Measurements from ENCODE around the gene FBXO17.

DNA sequence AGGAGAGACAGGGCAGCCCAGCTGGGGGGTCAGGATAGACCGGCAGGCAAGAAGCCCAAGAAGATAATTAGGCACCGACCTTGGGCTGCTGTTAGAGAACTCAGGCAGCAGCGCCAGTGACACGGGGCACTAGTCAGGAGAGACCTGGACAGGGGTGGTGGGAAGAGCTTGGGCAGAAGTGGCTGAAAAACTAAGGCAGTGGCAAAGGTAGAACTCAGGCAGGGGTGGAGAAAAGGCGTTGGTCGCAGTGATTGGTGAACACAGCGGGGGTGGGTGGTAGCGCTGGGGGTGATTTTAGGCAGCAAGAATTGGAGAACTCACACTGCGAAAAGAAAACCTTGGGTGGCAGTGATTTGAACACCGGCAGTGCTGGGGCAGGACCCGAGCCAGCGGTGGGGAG, 67.9 kb downstream of the FBXO17 start:
- TF ChIP-seq, protein P1, sequence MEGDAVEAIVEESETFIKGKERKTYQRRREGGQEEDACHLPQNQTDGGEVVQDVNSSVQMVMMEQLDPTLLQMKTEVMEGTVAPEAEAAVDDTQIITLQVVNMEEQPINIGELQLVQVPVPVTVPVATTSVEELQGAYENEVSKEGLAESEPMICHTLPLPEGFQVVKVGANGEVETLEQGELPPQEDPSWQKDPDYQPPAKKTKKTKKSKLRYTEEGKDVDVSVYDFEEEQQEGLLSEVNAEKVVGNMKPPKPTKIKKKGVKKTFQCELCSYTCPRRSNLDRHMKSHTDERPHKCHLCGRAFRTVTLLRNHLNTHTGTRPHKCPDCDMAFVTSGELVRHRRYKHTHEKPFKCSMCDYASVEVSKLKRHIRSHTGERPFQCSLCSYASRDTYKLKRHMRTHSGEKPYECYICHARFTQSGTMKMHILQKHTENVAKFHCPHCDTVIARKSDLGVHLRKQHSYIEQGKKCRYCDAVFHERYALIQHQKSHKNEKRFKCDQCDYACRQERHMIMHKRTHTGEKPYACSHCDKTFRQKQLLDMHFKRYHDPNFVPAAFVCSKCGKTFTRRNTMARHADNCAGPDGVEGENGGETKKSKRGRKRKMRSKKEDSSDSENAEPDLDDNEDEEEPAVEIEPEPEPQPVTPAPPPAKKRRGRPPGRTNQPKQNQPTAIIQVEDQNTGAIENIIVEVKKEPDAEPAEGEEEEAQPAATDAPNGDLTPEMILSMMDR (IDR thresholded peaks at IDR 0.05; ENCODE audit: low read depth, low read length): no peak
- TF ChIP-seq POLR2A (IDR thresholded peaks at IDR 0.05; ENCODE audit: extremely low read depth, insufficient read length) (no peak), MYC (IDR thresholded peaks at IDR 0.05; ENCODE audit: low read depth, low read length) (no peak)
- TF ChIP-seq, protein P2, sequence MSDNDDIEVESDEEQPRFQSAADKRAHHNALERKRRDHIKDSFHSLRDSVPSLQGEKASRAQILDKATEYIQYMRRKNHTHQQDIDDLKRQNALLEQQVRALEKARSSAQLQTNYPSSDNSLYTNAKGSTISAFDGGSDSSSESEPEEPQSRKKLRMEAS (IDR thresholded peaks at IDR 0.05; ENCODE audit: low read depth, low read length): no peak
